GM18517 (cell line): ENCODE data around the gene KLHL1.
"Not testable (repeated sequence)": the region's sequence is repeated elsewhere in the genome, so short reads cannot be mapped to it uniquely, and the experiment has no call there.

ENCODE experiments used
- ATAC-seq: cut with Tn5 transposase; IDR thresholded peaks from one replicate; pipeline ENCODE4 v1.9.1; 2021; ENCODE audit warnings: mild to moderate bottlenecking, moderate library complexity; ENCODE audit not compliant: unreplicated experiment

Gene KLHL1

DNA sequence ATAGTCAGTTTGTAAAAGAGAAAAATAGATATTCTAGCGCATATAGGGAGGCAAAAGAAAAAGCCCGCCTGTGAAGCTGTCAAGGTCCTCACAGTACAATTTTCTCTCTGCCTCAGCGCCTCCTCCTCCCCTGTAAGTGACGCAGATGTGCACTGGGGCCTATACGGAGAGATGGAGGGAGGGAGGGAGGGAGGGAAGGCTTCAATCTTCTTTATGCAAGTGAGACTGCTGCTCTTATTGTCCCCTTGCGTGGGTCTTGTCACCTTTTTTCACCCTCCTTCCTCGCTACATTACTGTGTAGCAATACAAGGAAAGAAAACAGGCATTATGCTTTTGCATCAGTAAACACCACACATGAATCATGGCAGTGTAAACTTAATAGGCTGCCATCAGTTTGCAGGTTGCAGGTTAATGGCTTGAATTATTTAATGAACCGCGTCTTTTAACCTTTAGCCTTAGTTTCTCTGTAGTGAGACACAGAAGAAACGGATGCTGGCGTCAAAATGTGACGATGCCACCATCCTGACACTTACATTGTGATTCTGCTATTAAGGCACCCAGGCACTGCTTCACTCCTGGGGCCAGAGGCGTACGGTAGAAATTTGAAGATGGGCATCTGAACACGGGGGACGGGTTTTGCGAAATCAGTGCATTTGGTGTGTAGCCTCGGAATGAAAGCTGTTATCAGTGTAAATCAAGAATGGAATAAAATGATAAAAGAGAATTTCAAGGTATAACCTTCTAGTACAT, at the start of gene KLHL1:
TSS of gene KLHL1 (minus strand) at position 97 of the 750 bp plus-strand sequence. CDS start 753 bp downstream, outside the sequence.
- no peak for ATAC-seq

GRCh38 chr13:70142658-70143057, 34.4 kb upstream of the KLHL1 start:
- not testable (repeated sequence) for ATAC-seq

- no peak for ATAC-seq
Observed at GRCh38 chr13:70128098-70128497, 19.8 kb upstream of the KLHL1 start.

GRCh38 chr13:70125693-70126092, 17.4 kb upstream of the KLHL1 start:
- no peak for ATAC-seq

DNA sequence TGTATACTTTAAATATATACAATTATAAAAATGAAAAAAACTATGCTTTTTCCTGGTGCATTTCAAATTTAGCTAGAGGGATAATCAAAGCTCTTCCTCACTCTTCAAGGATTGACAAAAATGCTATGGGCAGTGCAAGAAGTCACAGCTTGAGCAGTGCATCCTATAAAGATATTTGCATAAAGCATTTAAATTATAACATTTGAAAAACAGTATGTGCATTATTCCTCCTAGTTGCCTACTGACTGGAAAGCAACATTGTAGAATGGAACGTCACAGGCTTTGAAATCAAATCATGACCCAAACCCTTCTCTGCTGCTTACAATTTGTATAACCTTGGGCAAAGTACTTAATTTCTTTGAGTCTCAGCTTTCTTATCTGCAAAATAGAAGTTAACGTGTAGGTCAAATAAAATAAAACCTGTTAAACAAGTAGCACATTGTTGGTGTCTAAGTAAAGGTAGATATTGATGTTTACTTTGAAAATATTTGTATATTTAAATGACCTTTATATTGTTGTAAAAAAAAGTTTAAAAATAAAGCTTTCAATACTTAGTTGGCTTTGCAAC, 9.2 kb upstream of the KLHL1 start:
- ATAC-seq: no peak

GRCh38 chr13:70107498-70108281, 562 bp downstream of the KLHL1 start, which contains the start of gene ATXN8OS:
Gene ATXN8OS (plus strand): TSS chr13:70107826.
- no peak for ATAC-seq

DNA sequence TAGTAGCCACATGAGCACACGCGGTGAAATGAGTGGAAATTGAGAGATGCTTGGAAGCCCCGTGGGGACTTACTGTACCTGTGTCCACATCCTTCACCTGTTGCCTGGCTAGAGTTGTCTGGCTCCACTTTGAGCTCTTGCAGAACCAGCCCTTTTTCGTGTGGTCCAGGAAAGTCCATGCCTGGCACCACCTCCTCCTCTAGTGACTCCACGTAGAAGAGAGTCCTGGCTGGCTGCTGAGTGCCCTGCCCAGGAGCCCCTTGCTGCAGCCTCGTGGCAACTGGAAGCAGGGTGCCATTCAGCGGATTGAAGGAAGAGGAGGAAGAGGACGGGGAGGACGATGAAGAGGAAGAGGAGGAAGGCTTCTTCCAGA, 1.1 kb downstream of the KLHL1 start:
- no peak for ATAC-seq

DNA sequence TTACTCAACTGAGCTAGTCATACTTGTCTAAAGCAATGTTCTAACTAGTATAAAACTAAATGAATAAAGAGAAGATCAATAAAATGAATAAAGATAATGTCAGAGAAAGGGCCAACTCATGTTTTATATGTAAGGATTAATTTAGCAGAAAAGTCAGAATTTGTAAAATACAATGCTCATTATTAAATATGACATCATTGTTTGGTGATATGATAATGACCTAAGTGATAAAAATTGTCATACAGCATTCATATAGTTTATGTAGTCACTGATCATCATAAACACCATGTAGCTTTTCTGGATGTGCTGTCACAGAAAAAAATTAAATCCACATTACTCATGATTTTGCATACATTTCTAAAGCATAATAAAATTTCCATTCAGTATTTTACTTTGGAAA, 3.8 kb downstream of the KLHL1 start:
- no peak for ATAC-seq

DNA sequence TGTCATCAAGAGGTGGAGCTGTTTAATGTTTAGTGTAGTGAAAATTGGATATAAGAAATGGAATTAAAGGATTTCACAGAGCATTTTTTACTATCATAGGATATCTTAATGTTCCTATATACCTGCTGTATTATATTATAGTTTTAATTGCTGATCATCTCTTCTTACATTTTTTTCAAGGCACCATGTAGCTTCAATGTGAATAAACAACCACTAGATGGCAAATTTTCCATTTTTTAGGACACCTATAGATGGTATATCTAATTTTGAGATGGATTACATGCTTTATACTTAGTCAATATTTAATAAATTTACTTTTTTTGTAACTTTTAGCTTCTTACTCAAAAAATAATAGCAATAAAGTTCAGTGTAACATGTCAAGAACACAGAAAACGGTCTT, 9.6 kb downstream of the KLHL1 start:
- no peak for ATAC-seq

- ATAC-seq: peak; percentile 52
Observed at GRCh38 chr13:70090036-70090723, 18.1 kb downstream of the KLHL1 start.

DNA sequence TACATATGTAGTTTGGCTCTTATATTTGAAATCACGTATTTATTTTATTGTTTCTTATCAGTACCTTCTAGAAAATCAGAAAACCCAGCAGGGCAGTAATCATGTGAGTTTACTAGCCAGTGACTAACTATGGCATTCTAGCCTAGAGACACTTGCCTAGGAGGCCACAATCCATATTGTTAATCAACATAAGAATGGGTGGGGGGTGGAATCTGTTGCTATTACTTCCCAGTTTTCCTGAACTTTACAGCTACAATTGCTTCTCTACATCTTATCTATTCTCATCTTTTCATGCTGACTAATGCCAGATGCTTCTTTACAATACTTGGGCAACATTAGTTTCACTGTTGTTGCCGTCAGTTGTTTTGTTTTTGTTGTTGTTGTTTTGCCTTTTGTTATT, 19.3 kb downstream of the KLHL1 start:
- ATAC-seq: no peak

DNA sequence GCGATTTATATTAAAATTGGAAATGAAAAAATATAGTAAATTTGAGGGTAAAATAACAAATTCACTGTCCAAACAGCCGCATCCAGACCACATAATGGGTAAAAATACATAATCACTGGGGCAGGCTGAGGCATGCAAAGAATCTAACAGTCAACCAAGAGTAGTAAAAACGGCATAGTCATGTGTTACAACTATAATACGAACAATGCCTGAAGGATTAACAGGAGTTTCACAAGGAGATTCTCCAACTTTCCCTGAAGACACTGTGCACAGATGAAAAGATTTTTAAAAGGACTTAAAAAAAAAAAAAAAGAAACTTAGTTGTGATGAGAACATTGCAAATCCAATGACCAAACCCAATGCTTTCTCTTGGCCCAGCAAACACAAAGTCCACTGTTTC, 21.0 kb downstream of the KLHL1 start:
- no peak for ATAC-seq

DNA sequence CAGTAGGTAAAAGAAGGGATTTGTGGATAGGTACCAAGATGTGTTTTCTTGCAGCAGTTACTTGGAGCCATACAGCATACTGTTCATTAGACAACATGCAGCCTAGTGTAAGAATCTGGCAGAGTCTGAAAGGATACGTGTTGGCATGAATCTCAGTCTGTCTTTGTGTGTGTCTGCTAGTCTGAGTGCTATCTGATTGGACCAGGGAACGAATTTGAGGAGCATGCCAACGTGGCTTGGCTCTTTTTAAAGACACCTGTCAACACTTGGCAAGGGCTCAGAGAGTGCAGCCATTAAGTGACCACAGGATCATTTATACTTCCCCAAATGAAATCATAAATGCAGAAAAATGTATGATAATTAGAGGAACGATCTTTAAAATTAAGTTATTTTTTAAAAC, 28.2 kb downstream of the KLHL1 start:
- ATAC-seq: no peak

DNA sequence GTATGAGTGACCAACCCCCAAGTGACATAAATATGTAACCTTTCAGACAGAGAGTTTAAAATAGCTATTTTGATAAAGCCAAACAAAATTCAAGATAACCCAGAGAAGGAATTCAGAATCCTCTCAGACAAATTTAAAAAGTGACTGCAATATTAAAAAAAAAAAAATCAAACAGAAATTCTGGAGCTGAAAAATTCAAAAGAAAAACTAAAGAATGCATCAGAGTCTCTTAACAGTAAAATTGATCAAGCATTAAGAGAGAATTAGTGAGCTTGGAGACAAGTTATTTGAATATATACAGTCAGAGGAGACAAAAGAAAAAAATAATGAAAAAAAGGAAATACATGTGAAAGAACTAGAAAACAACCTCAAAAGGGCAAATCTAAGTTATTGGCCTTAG, 53.7 kb downstream of the KLHL1 start:
- ATAC-seq: no peak

- ATAC-seq: no peak
Observed at GRCh38 chr13:70051531-70051930, 56.7 kb downstream of the KLHL1 start.

DNA sequence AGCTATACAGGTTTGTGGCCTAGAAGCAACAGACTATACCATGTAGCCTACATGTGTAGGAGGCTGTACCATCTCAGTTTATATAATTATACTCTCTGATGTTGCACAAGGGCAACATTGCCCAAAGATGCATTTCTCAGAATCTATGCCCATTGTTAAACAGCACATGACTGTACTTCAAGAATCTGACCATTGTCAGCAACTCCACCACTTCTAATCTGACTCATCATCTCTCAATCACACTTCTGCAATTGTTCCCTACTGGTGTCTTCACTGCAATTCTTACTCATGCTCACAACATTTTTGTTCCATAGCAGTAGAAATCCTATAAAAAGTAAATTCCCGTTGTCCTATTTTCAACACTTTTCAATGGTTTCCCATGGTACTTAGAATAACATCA, 64.6 kb downstream of the KLHL1 start:
- ATAC-seq: peak; percentile 71

GRCh38 chr13:70042193-70042592, 66.1 kb downstream of the KLHL1 start:
- no peak for ATAC-seq

GRCh38 chr13:70034286-70034685, 74.0 kb downstream of the KLHL1 start:
- ATAC-seq: no peak

DNA sequence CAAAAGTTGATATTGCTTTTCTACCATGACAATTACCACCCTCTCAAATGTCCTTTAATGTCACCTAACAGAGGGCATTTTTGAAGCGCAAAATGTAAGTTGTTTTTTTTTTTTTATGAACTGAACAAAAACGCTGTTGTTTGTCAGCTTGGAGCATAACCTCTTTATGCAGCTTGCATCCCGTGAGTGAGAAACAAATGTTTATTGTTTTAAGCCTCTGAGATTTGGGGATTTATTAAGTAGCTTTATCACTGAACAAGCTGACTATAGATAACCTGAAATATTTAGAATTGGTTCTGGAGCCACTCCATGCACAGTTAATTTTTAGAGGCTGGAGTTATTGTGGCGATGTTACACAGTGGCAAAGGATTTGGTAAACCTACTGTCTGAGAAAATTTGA, 80.7 kb downstream of the KLHL1 start:
- ATAC-seq: no peak

- ATAC-seq: no peak
Observed at GRCh38 chr13:70023516-70023915, 84.7 kb downstream of the KLHL1 start.

GRCh38 chr13:70022646-70023045, 85.6 kb downstream of the KLHL1 start:
- ATAC-seq: no peak
